Ishikawa (cell line): ENCODE data around the gene RASAL3.

Experiments
- CEBPB ChIP-seq: IDR thresholded peaks from 2 replicates; pipeline ENCODE4 v1.6.1; 2012
- CREB1 ChIP-seq: IDR thresholded peaks from 2 replicates; pipeline ENCODE4 v1.6.1; 2012; ENCODE audit warnings: low read depth
- EGR1 ChIP-seq: IDR thresholded peaks from 2 replicates; pipeline ENCODE4 v1.6.1; 2012
- EP300 ChIP-seq: IDR thresholded peaks from 2 replicates; pipeline ENCODE4 v1.6.1; 2012; ENCODE audit warnings: borderline replicate concordance
- FOXM1 ChIP-seq: IDR thresholded peaks from 2 replicates; pipeline ENCODE4 v1.6.1; 2012; ENCODE audit warnings: low read depth, borderline replicate concordance
- NFIC ChIP-seq: IDR thresholded peaks from 2 replicates; pipeline ENCODE4 v1.6.1; 2012
- RAD21 ChIP-seq: IDR thresholded peaks from 2 replicates; pipeline ENCODE4 v1.6.1; 2012; ENCODE audit warnings: low read depth
- REST ChIP-seq: IDR thresholded peaks from 2 replicates; pipeline ENCODE4 v1.6.1; 2012; ENCODE audit warnings: low read depth, mild to moderate bottlenecking
- TAF1 ChIP-seq: IDR thresholded peaks from 2 replicates; pipeline ENCODE4 v1.6.1; 2012; ENCODE audit warnings: low read depth, mild to moderate bottlenecking
- TCF12 ChIP-seq: IDR thresholded peaks from 2 replicates; pipeline ENCODE4 v1.6.1; 2012; ENCODE audit warnings: low read depth
- TEAD4 ChIP-seq: IDR thresholded peaks from 2 replicates; pipeline ENCODE4 v1.6.1; 2012
- YY1 ChIP-seq: IDR thresholded peaks from 2 replicates; pipeline ENCODE4 v1.6.1; 2012; ENCODE audit warnings: low read depth
- ZBTB7A ChIP-seq: IDR thresholded peaks from 2 replicates; pipeline ENCODE4 v1.6.1; 2012; ENCODE audit warnings: low read depth
- TF ChIP-seq, protein P1 (sequence below): IDR thresholded peaks from 2 replicates; pipeline ENCODE4 v1.6.1; 2012
- TF ChIP-seq, protein P2 (sequence below): IDR thresholded peaks from 2 replicates; pipeline ENCODE4 v1.6.1; 2012

Gene RASAL3

DNA sequence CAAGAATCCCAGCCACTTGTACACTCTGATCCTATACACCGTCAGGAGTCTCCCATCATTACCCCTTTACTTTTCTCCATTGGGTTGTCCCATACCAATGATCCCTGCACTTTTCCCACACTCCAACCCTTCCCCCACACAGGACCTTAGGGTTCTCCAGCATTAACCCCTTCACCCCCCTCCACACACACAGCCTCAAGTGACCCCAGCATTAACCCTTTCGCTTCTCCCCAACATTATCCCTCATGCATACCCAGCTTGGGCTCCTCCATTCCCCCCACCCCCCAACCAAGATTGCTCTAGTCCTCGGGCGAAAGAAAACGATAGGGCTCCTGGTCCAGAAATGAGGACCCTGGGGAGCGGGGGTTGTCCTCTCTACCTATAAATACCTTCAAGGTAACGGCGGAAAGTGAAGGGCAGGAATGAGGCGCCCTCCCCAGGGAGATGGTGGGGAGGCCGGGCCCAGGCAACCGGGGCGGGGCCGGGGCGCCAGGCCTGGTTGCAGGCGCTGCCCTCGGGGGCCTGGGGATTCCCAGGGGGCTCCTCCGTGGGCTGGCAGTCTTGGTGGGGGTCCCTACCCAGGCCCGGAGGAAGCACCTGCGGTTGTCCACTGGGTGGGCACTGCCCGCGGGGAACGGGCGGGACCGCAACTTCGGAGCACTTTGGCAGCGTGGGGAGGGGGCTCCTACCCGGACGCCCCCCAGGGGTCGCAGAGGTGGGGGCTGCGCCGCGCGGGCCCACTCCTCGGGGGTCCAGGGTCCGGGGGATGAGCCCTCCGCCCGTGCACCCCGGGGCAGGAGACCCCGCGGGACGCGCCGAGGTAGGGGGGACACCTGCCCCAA is 15.3 kb downstream of the RASAL3 start:
- TF ChIP-seq ZBTB7A (peak; percentile 99), TEAD4 (no peak)

GRCh38 chr19:15448044-15448777 is 16.1 kb downstream of the RASAL3 start:
- TF ChIP-seq TEAD4 = no peak
- TF ChIP-seq FOXM1 = no peak
- no peak for TF ChIP-seq REST
- no peak for TF ChIP-seq RAD21
- TF ChIP-seq, protein P1, sequence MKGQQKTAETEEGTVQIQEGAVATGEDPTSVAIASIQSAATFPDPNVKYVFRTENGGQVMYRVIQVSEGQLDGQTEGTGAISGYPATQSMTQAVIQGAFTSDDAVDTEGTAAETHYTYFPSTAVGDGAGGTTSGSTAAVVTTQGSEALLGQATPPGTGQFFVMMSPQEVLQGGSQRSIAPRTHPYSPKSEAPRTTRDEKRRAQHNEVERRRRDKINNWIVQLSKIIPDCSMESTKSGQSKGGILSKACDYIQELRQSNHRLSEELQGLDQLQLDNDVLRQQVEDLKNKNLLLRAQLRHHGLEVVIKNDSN = no peak
- no peak for TF ChIP-seq ZBTB7A
- TF ChIP-seq TAF1 = no peak
- TF ChIP-seq CREB1 = no peak
- no peak for TF ChIP-seq EP300
- TF ChIP-seq EGR1 = no peak
- no peak for TF ChIP-seq TCF12

DNA sequence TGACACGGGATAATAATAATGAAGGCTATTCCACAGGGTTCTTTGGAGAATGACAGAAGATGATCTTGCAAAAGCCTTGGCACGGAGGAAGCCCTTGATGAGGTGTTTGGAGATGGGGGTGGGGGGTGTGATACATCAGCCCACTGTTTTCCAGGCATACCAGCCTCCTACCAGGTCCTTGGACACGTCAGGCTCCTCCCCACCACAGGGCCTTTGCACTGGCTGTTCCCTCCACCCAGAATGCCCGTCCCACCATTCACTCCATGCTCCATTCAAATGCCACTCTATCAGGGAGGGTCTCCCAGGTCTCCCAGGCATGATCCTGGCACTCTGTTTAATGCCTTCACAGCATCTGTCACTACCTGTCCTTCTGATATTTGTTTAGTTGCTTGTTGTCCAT is 17.3 kb downstream of the RASAL3 start:
- TF ChIP-seq CREB1 = no peak
- no peak for TF ChIP-seq EP300
- no peak for TF ChIP-seq TEAD4
- no peak for TF ChIP-seq EGR1
- TF ChIP-seq RAD21 = no peak
- TF ChIP-seq, protein P2, sequence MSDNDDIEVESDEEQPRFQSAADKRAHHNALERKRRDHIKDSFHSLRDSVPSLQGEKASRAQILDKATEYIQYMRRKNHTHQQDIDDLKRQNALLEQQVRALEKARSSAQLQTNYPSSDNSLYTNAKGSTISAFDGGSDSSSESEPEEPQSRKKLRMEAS = no peak
- no peak for TF ChIP-seq NFIC
- no peak for TF ChIP-seq CEBPB
- no peak for TF ChIP-seq TCF12
- TF ChIP-seq TAF1 = no peak
- TF ChIP-seq YY1 = no peak
- TF ChIP-seq FOXM1 = no peak

GRCh38 chr19:15445807-15446376 is 18.5 kb downstream of the RASAL3 start:
- TF ChIP-seq RAD21 (no peak), ZBTB7A (no peak), CEBPB (no peak), CREB1 (no peak), EP300 (no peak), TEAD4 (no peak)

GRCh38 chr19:15445227-15445605 is 19.1 kb downstream of the RASAL3 start:
- TF ChIP-seq TCF12 = no peak
- no peak for TF ChIP-seq EP300
- TF ChIP-seq NFIC = no peak
- TF ChIP-seq TAF1 = no peak
- no peak for TF ChIP-seq TEAD4
- TF ChIP-seq ZBTB7A = no peak
- TF ChIP-seq, protein P1 = no peak
- no peak for TF ChIP-seq REST
- no peak for TF ChIP-seq YY1
- no peak for TF ChIP-seq EGR1
- TF ChIP-seq FOXM1 = no peak
- no peak for TF ChIP-seq CREB1
